Nephron (organoid): ENCODE data around the gene EPS8.
A peak's percentile ranks its signal among the peaks of the same experiment; 100 is the strongest.

Experiments used
- H3K27ac Mint-ChIP-seq, 3 experiments: 2 replicates each; pipeline ENCODE4 v1.8.0; 2020; ENCODE audit warnings: mixed read lengths in 3 of 3, mild to moderate bottlenecking in 2 of 3, moderate library complexity in 1 of 3
- H3K27me3 Mint-ChIP-seq: 2 replicates; pipeline ENCODE4 v1.8.0; 2021; ENCODE audit warnings: low read depth, mild to moderate bottlenecking, moderate library complexity, mixed read lengths
- H3K36me3 Mint-ChIP-seq: 2 replicates; pipeline ENCODE4 v1.8.0; 2020; ENCODE audit warnings: low read depth, mixed read lengths
- H3K4me1 Mint-ChIP-seq: 2 replicates; pipeline ENCODE4 v1.8.0; 2020; ENCODE audit warnings: mixed read lengths
- H3K4me3 Mint-ChIP-seq, 3 experiments: 2 replicates each; pipeline ENCODE4 v1.8.0; 2020; ENCODE audit warnings: mild to moderate bottlenecking in 3 of 3, mixed read lengths in 3 of 3, moderate library complexity in 2 of 3
- H3K9me3 Mint-ChIP-seq: 2 replicates; pipeline ENCODE4 v1.8.0; 2020; ENCODE audit warnings: mixed read lengths
- TF ChIP-seq, protein P1 (sequence below), 3 experiments: fragments of 200-600 bp; sonication (generic); IDR thresholded peaks; one replicate each; pipeline ENCODE4 v1.5.0; 2021; ENCODE audit warnings: antibody characterized with exemption in 3 of 3; ENCODE audit not compliant: unreplicated experiment in 3 of 3

The EPS8 gene

DNA sequence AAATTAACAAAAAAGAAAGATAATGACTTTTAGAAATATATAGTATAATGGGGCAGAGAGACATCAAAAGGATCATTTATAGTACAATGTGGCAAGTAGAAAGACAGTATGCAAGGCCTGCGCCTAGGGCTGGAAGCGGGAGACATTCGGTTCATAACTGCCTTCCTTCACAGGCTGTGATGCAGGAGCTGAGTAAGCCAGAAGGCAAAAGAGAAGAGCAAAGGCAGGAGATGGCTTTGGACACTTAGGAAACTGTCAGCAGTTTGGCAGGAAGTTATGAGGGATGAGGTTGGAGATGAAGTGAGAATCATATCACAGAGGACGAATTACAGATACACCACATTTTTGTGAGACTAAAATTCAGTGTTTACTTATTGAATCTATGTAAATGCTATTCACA is 97.8 kb downstream of the EPS8 start:
- no peak overlapping the region for H3K4me3 Mint-ChIP-seq
- H3K27ac Mint-ChIP-seq = no peak overlapping the region
- no peaks in the 10 kb centered on the region for H3K36me3 Mint-ChIP-seq
- peaks cover 31% of the 10 kb centered on the region for H3K4me1 Mint-ChIP-seq
- peaks cover 3% of the 10 kb centered on the region for H3K9me3 Mint-ChIP-seq
- H3K27me3 Mint-ChIP-seq = no peaks in the 10 kb centered on the region
- TF ChIP-seq, protein P1, sequence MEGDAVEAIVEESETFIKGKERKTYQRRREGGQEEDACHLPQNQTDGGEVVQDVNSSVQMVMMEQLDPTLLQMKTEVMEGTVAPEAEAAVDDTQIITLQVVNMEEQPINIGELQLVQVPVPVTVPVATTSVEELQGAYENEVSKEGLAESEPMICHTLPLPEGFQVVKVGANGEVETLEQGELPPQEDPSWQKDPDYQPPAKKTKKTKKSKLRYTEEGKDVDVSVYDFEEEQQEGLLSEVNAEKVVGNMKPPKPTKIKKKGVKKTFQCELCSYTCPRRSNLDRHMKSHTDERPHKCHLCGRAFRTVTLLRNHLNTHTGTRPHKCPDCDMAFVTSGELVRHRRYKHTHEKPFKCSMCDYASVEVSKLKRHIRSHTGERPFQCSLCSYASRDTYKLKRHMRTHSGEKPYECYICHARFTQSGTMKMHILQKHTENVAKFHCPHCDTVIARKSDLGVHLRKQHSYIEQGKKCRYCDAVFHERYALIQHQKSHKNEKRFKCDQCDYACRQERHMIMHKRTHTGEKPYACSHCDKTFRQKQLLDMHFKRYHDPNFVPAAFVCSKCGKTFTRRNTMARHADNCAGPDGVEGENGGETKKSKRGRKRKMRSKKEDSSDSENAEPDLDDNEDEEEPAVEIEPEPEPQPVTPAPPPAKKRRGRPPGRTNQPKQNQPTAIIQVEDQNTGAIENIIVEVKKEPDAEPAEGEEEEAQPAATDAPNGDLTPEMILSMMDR (IDR thresholded peaks at IDR 0.05; ENCODE audit: unreplicated experiment in 3 of 3) = no peak

DNA sequence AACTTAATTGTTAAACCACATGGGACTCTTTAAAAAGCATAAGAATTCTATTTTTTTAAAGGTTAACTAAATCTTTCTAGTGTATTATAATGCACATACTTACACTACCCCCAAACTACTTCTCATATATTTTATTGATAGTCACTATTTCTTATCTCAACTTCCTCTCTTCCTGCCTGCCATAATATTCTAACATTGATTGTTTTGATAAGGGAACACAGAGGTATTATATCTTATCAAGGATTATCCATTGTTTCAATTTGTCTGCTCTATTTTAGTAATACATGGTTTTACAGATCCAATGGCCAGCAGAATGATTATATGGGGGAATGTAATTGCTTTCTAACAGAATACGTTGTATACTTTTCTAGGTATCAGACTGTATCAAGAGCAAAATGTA is 98.9 kb downstream of the EPS8 start:
- no peaks in the 10 kb centered on the region for H3K36me3 Mint-ChIP-seq
- peaks cover 36% of the 10 kb centered on the region for H3K4me1 Mint-ChIP-seq
- H3K4me3 Mint-ChIP-seq = no peak overlapping the region
- peaks cover 3% of the 10 kb centered on the region for H3K9me3 Mint-ChIP-seq
- H3K27ac Mint-ChIP-seq = peak overlapping the region in 1 of 3 experiments; percentile 42
- H3K27me3 Mint-ChIP-seq = no peaks in the 10 kb centered on the region
- TF ChIP-seq, protein P1 (IDR thresholded peaks at IDR 0.05; ENCODE audit: unreplicated experiment in 3 of 3) = no peak

DNA sequence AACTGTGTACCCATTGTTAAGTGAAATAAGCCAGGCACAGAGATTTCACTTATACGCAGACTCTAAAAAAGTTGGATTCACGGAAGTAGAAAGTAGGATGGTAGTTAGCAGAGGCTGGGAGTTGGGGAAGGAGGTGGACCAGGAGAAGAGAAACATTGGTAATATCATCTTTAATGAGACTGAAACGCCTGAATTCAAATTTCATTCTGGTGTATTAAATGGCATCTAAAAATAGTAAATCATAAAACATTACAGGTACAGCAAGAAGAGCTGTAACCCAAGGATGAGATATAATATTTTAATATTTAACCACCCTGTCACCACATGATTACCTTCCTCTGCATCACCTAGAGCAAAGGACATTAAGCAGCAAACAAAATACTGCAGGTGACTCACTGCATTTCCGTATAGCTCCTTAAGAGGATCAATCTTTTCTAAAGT is 99.4 kb downstream of the EPS8 start:
- Mint-ChIP-seq H3K4me3 (no peak overlapping the region), H3K27me3 (no peaks in the 10 kb centered on the region), H3K36me3 (no peaks in the 10 kb centered on the region), H3K27ac (peak overlapping the region in 2 of 3 experiments; percentile 44 to 79), H3K4me1 (peaks cover 42% of the 10 kb centered on the region), H3K9me3 (peaks cover 3% of the 10 kb centered on the region)
- TF ChIP-seq, protein P1 (IDR thresholded peaks at IDR 0.05; ENCODE audit: unreplicated experiment in 3 of 3) = no peak

- TF ChIP-seq, protein P1 (IDR thresholded peaks at IDR 0.05; ENCODE audit: unreplicated experiment in 3 of 3) = no peak
- H3K27ac Mint-ChIP-seq = peak overlapping the region; percentile 34 to 89 (median 44)
- no peak overlapping the region for H3K4me3 Mint-ChIP-seq
- peaks cover 3% of the 10 kb centered on the region for H3K9me3 Mint-ChIP-seq
- peaks cover 46% of the 10 kb centered on the region for H3K4me1 Mint-ChIP-seq
- H3K27me3 Mint-ChIP-seq = no peaks in the 10 kb centered on the region
- H3K36me3 Mint-ChIP-seq = no peaks in the 10 kb centered on the region
Observed at GRCh38 chr12:15688838-15689625, 100.2 kb downstream of the EPS8 start.

GRCh38 chr12:15688202-15688736 is 100.9 kb downstream of the EPS8 start:
- Mint-ChIP-seq H3K4me3 (no peak overlapping the region), H3K36me3 (no peaks in the 10 kb centered on the region), H3K9me3 (peaks cover 3% of the 10 kb centered on the region), H3K4me1 (peaks cover 46% of the 10 kb centered on the region), H3K27me3 (no peaks in the 10 kb centered on the region), H3K27ac (peak overlapping the region; percentile 34 to 89 (median 44))
- TF ChIP-seq, protein P1 (IDR thresholded peaks at IDR 0.05; ENCODE audit: unreplicated experiment in 3 of 3) = no peak
